NCI-H524 (cell line): ENCODE measurements around the gene DNAJC16.
"Not testable (repeated sequence)": the region's sequence is repeated elsewhere in the genome, so short reads cannot be mapped to it uniquely, and the experiment has no call there.

Experiments used
- DNase-seq, 2 experiments: peaks; one replicate each; lab custom pipeline; 2025; lab: John Stamatoyannopoulos, UW

Gene DNAJC16

GRCh38 chr1:15507278-15507677 lies 19.4 kb upstream of the DNAJC16 start:
- DNase-seq = no peak

GRCh38 chr1:15508700-15509487 lies 17.8 kb upstream of the DNAJC16 start:
- DNase-seq = no peak

DNA sequence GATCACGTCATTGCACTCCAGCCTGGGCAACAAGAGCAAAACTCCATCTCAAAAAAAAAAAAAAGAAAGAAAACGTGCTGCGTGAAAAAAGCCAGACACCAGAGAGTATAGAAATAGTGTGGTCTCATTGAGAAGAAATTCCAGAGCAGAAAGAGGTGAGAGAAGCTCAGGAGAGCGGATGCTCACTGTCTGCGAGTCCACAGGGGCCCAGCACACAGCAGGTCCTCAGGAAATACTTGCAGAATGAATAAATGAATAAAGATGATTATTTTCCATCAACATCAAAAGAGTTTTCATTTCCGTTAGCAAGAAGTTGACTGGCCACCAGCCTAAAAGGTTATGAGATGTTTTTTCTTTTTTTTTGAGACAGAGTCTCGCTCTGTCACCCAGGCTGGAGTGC lies 17.1 kb upstream of the DNAJC16 start:
- no peak for DNase-seq

DNA sequence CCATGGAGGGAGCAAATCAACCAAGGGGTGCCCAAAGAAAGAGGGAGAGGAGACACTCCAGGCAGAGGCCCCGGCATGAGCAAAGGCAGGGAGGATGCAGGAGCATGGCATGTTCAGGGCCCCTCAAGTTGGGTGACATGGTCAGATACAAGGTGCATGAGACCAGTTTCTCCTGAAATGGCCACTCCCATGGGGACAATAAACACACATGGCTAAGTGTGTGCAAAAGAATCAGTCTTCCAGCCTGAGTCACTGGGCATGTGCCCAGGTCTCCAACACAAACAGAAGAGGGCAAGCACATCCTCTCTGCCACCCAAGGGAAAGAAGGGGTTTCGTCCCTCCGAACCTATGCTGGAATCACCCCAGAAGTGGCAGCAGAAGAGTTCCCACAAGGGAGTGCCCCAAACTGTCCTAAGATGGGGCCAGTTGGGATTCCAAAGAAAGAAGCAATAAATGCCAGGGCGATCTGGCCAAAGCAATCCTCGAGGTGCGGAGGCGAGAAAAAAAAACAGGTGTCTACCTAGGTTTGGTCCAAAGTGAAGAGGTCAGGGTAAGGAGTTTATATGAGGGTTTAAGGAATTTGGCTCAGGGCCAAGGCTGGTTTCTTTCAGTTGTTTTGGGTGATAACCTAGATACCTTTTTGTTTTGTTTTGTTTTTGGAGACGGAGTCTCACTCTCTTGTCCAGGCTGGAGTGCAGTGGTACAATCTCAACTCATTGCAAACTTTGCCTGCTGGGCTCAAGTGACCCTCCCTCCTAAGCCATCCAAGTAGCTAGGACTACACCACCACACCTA lies 15.8 kb upstream of the DNAJC16 start:
- no peak for DNase-seq

- no peak for DNase-seq
Observed at GRCh38 chr1:15513192-15513591, 13.5 kb upstream of the DNAJC16 start.

- no peak for DNase-seq
Observed at GRCh38 chr1:15513919-15514318, 12.7 kb upstream of the DNAJC16 start.

- DNase-seq = not testable (repeated sequence)
Observed at GRCh38 chr1:15514557-15514956, 12.1 kb upstream of the DNAJC16 start.

DNA sequence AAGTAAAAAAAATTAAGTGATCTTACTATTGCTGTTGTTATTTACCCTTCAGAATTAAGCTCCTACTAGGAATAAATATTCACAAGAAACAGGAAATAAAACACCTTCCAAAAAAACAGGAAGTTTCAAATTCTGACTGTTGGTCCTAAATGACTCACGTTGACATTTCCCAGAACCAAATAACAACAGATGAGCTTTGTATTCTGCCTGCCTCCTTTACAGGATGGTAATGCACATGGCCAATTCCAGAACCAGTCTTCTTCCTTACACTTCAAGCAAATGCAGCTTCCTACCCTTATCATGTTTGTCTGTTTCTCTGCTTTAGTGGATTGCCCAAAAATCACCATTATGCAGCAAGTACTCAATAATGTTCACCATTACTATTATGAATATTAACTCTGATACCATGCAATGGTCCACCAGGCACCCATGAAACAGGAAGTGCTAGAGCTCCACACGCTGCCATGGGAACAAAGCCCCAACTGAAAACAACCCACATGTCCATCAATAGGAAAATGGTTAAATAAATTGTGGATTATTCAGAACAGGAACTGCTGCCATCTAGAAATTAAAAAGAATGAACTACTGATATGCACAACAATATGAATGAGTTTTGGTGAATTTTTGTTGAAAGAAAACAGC lies 11.5 kb upstream of the DNAJC16 start:
- no peak for DNase-seq

DNA sequence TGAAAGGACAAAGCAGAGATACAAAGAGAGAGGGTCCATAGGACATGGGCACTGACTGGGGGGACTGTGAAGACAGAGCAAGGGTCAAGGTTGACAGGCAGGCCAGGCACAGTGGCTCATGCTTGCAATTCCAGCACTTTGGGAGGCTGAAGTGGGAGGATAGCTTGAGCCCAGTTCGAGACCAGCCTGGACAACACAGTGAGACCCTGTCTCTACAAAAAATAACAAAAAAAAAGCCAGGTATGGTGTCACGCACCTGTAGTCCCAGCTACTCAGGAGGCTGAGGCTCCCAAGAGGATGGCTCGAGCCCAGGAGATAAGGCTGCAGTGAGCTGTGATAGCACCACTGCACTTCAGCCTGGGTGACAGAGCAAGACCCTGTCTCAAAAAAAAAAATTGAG lies 7.0 kb upstream of the DNAJC16 start:
- DNase-seq = no peak

GRCh38 chr1:15521206-15521906 lies 5.3 kb upstream of the DNAJC16 start:
- DNase-seq = not testable (repeated sequence)

DNA sequence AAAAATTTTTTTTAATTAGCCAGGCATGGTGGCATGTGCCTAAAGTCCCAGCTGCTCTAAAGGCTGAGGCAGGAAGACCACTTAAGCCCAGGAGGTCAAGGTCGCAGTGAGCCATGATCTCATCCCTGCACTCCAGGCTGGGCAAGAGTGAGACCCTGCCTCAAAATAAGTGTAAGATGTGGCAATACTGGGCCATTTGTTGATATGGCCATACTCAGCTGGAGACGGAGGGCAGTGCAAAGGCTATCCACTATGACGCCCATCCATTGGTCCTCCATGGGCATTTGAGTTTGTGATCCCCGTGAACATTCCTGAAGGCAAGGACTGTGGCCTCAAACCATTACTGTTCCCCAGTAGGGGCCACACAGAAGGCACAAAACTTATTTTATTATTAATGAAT lies 4.1 kb upstream of the DNAJC16 start:
- no peak for DNase-seq

- DNase-seq = no peak
Observed at GRCh38 chr1:15523104-15524020, 3.3 kb upstream of the DNAJC16 start.

- peak in 1 of 2 experiments; percentile 72 for DNase-seq
Observed at GRCh38 chr1:15524021-15524282, 2.7 kb upstream of the DNAJC16 start, which contains the start of gene CASP9. Gene CASP9, minus strand, starts transcription at chr1:15524215. Its CDS starts 15 bp downstream, at chr1:15524200.

DNA sequence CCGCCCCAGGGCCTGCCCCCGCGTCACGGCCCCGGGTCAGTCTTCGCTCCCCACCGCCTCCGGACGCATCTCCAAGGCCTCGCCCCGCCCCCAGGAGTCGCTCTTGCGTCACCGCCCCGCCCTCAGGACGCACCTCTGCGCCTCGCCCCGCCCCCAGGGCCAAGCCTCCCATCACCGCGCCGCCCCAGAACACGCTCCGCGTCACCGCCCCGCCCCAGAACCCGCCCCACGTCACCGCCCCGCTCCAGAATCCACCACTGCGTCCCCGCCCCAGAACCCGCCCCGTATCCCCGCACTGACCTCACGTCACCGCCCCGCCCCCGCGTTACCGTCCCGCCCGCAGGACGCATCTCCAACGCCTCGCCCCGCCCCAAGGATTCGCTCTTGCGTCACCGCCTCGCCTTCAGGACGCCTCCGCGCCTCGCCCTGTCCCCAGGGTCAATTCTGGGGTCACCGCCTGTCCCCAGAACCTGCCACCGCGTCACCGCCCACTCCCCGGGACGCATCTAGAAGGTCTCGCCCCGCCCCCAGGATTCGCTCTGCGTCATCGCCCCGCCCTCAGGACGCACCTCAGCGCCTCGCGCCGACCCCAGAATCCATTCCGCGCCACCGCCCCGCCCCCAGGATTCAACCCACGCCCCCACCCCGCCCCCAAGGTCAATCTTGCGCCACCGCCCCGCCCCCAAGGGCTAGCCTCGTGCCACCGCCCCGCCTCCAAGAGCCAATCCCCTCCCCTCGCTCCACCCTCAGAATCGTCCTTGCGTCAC lies 2.2 kb upstream of the DNAJC16 start:
- DNase-seq = peak; percentile 95 to 97

- DNase-seq = peak in 1 of 2 experiments; percentile 75
Observed at GRCh38 chr1:15525050-15526020, 1.3 kb upstream of the DNAJC16 start.

GRCh38 chr1:15526021-15526489 lies 593 bp upstream of the DNAJC16 start:
- DNase-seq = no peak

GRCh38 chr1:15531003-15531402 lies 4.4 kb downstream of the DNAJC16 start:
- DNase-seq = no peak

DNA sequence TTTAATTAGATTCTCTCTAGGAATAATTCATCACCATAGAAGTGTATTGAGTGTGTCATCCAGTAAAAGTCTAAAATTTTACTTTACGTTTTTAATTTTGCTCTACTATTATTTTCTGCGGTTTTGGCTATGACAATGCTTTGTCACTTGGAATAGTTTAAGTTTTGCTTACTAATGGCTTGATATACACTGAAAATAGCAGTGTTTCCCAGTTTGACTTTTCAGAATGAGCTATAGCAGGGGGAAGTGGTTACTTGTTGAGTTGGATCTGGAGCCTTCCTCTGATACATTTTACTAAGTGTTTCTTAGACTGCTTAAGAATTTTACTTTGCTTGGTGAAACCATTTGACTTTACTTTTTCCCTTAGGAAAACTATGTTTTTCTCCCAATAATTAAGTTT lies 5.0 kb downstream of the DNAJC16 start:
- DNase-seq = no peak

DNA sequence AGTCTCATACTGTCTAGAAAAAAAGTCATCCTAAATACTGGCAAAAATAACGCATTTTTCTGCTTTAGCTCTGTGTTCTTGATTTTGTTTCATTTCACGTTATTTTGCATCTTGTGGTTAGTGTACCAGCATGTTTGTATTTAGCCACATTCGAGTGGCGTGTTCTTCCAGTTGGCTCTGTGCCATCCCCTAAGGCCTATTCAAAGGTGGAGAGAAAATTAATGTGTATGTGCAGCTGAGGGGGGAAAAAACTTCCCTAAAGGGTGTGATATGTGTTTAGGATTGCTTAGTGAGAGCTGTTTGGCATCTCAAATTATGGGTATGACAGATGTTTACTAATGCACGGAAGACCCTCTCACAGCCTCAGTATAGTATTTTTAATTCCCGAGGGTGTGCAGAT lies 12.1 kb downstream of the DNAJC16 start:
- no peak for DNase-seq
